HG03469 (cell line): ENCODE data around the gene ZNF407.
A peak's percentile ranks its signal among the peaks of the same experiment; 100 is the strongest.

Experiments
- ATAC-seq: cut with Tn5 transposase; IDR thresholded peaks from one replicate; pipeline ENCODE4 v1.9.1; 2021; ENCODE audit warnings: mild to moderate bottlenecking, moderate library complexity, moderate number of reproducible peaks; ENCODE audit not compliant: unreplicated experiment

ZNF407 gene

GRCh38 chr18:74669136-74669798 is 71.6 kb downstream of the ZNF407 start:
- no peak for ATAC-seq

GRCh38 chr18:74672371-74672770 is 74.7 kb downstream of the ZNF407 start:
- ATAC-seq, result no peak

- ATAC-seq, result no peak
These were observed 76.8 kb downstream of the ZNF407 start for GRCh38 chr18:74674487-74674886.

GRCh38 chr18:74679006-74679678 is 81.5 kb downstream of the ZNF407 start:
- ATAC-seq, result peak; percentile 60

GRCh38 chr18:74679679-74680076 is 82.0 kb downstream of the ZNF407 start:
- no peak for ATAC-seq

GRCh38 chr18:74682141-74682990 is 84.7 kb downstream of the ZNF407 start:
- ATAC-seq, result no peak

- no peak for ATAC-seq
These were observed 85.3 kb downstream of the ZNF407 start for GRCh38 chr18:74682991-74683297.

GRCh38 chr18:74683573-74683972 is 85.9 kb downstream of the ZNF407 start:
- no peak for ATAC-seq

- ATAC-seq, result no peak
These were observed 91.6 kb downstream of the ZNF407 start for GRCh38 chr18:74689251-74689650.

- ATAC-seq, result no peak
These were observed 94.8 kb downstream of the ZNF407 start for GRCh38 chr18:74692367-74693013.

- ATAC-seq, result no peak
These were observed 96.8 kb downstream of the ZNF407 start for GRCh38 chr18:74694436-74694835.

- ATAC-seq, result no peak
These were observed 97.5 kb downstream of the ZNF407 start for GRCh38 chr18:74695170-74695569.

GRCh38 chr18:74698881-74699280 is 101.2 kb downstream of the ZNF407 start:
- ATAC-seq, result no peak

- ATAC-seq, result no peak
These were observed 101.8 kb downstream of the ZNF407 start for GRCh38 chr18:74699455-74699854.

GRCh38 chr18:74702950-74703349 is 105.3 kb downstream of the ZNF407 start:
- no peak for ATAC-seq

- ATAC-seq, result no peak
These were observed 110.5 kb downstream of the ZNF407 start for GRCh38 chr18:74708169-74708568.

- ATAC-seq, result no peak
These were observed 111.8 kb downstream of the ZNF407 start for GRCh38 chr18:74709452-74709851.

- ATAC-seq, result no peak
These were observed 116.5 kb downstream of the ZNF407 start for GRCh38 chr18:74714120-74714519.

GRCh38 chr18:74714791-74715190 is 117.1 kb downstream of the ZNF407 start:
- ATAC-seq, result no peak

GRCh38 chr18:74715306-74715705 is 117.6 kb downstream of the ZNF407 start:
- ATAC-seq, result no peak
